ENCODE data around the gene B4GALT5.

DNA sequence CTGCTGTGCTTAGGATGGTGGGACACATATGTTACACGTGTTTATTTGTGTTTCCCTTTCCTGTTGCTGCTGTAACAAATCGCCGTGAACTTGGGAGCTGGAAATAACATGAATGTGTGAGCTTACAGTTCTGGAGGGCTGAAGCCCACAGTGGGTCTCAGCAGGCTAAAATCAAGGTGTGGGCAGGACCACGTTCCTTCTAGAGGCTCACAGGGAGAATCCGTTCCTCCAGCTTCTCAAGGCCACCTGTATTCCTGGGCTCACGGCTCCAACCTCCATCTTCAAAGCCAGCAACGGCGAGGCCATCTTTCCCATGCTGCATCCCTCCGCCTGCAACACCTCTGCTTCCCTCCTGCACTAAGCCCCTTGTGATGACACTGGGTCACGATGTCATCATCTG lies 118.3 kb downstream of the B4GALT5 start:
- no peak for TF ChIP-seq CTCF (IDR thresholded peaks at IDR 0.05; ENCODE audit: low read depth, low read length)
- TF ChIP-seq EZH2phosphoT487 (IDR thresholded peaks at IDR 0.05; ENCODE audit: low read depth) = no peak

Measured in OCI-LY3 (cell line).